SHP77 (cell line): ENCODE data around the gene DLEC1.
"Not testable (repeated sequence)": the region's sequence is repeated elsewhere in the genome, so short reads cannot be mapped to it uniquely, and the experiment has no call there.

Source experiments
- DNase-seq, 2 experiments: peaks; one replicate each; lab custom pipeline; 2025; lab: John Stamatoyannopoulos, UW

The DLEC1 gene

DNA sequence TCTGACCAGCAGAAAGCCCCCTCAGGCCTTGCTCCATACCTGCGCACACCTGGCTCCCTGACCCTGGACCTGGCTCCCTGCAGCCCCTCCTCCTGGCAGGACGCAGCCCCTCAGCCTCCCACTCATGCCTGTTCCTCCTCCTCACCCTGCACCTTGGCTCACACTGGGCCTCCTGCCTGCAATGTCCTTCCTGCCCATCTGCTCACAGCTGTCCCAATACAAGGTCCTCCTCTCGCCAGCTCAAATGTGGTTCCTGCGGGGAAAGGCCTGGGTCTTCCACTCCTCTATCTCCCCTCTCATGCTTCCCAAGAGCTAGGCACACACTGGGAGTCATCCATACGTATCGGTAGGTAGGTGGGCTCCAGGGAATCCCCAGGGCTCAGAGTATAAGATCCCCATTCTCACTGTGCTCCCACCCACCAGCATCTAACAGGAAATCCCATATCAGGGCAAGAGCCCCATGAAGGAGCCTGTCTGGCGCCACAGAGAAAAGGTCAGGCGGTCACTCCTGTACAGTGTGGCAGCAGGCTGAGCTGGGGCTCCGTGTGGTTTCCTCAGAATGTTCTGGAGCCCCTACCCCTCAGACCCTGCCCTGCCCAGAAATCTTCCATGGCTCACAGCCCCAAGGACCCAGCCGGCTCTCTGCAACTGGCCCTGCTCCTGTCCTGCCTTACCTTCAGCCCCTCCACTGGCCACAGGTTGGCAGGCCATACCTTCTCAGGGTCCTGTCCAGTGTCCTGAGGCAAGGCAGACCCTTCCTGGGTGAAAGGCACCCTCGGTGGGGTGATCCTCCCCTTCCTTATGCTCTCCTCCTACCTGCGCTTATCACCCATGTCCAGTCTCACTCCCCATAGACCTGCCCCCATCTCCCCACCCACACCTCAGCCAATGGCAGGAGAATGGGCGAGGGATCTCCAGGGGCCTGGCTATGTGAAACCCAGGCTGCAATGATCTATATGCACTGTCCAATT lies 20.4 kb upstream of the DLEC1 start:
- DNase-seq, result no peak

- no peak for DNase-seq
Measured at GRCh38 chr3:38019658-38020341, 19.2 kb upstream of the DLEC1 start.

DNA sequence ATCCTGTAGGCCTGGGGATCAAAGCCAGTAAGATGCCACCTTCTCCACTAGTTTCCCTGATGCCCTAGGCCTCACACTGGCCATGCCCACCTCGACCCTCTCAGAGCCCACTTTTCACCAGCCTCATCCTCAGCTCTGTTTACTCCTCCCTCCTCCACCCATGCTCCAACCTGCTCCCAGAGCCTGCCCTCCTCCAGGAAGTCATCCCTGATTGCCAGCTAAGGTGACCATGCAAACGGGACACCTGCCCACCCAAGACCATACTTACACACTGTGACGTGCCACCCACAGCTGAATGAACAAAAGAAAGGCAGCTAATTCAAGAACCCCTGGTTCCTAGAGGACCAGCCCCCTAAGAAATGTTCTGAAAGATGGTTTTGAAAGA lies 18.7 kb upstream of the DLEC1 start:
- no peak for DNase-seq

GRCh38 chr3:38021196-38021595 lies 17.8 kb upstream of the DLEC1 start:
- DNase-seq, result no peak

DNA sequence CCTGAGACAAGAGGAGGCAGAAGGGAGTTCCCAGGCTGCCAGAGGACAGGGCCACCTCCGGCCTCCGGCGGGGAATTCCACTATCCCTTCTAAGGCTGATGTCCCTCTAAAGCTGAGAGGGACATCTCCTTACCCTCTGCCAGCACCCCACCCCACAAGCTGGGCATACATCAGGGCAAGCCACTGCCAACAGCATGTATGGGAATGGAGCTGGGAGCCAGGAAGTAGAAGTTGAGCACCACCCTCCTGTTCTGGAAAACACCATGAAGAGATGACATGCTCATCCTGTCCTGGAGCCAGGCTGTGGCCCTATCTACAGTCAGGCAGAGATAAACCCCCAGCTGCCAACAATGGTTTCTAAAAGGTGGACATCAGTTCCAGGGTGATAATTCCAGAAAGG lies 16.7 kb upstream of the DLEC1 start:
- no peak for DNase-seq

DNA sequence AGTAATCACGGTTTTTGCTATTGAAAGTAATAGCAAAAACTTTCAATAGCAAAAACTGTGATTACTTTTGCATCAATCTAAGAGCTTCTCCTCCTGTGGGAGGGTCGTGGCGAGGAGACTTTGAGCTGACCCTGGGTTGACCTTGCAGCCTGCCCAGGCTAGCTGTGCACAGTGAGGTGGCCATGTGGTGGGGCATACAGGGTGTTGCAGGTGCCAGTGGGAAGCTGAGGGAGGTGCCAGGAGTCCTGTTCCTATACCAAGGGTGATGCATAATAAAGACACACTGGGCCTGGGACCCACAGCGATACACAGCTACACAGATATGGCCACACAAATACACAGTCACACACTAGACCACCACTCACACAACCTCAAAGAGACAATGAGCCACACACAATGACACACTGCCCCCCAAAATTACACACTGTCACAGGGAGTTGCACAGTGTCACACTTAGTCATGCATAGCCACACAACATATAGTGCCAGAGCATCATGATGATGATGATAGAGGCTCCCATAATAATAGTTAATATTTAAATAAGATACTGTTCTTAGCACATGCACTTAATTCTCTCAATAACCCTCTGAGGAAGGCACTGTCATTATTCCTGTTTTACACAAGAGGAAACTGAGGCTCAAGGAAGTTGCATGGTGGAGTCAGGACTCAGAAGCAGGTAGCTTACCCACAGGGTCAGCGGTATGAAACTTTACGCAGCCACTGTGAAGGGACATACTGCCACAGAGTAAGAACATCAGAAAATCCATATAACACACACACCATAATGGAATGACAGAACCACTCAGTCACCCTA lies 15.9 kb upstream of the DLEC1 start:
- DNase-seq, result no peak

GRCh38 chr3:38026856-38027255 lies 12.2 kb upstream of the DLEC1 start:
- no peak for DNase-seq

- no peak for DNase-seq
Measured at GRCh38 chr3:38027466-38028465, 11.2 kb upstream of the DLEC1 start.

GRCh38 chr3:38028621-38029361 lies 10.2 kb upstream of the DLEC1 start:
- DNase-seq, result no peak

DNA sequence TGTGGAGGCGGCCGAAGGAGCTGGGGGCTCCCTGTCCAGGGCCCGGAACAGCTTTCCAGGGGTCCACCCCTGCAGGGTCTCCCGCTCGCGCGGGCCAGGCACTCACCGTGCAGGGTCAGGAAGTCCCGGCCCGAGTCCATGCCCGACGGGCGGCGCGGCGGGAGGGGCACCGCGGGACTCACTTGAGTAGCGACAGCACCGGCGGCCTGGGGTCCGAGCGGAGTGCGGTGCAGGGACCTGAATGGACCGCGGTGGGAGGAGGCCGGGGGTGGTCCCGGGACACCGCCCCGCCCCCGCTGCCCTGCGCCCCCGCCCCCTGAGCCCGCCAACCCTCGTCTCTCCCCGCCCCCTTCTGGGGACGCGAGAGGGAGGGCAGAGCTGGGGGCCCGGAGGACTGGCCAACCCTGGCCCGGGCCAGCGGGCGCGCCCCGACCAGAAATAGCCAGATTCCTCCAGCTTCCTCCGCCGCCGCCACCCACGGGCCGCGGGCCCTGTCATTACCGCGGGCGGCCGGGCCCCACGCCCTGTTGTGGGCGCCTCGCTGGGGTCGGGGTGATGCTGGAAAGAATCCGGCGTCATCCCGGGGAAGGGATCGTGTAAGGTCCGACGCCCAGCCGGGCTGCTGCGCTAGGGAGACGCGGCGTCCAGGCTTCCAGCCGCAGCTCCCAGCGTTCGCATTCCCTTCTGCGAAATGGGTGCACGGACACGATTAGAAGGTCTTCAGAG lies 9.4 kb upstream of the DLEC1 start, which contains the start of gene PLCD1:
PLCD1 (minus strand) TSS at position 243 of the 726 bp plus-strand sequence; CDS start at position 140, 103 bp downstream.
- no peak for DNase-seq

GRCh38 chr3:38030126-38031021 lies 8.6 kb upstream of the DLEC1 start:
- no peak for DNase-seq

DNA sequence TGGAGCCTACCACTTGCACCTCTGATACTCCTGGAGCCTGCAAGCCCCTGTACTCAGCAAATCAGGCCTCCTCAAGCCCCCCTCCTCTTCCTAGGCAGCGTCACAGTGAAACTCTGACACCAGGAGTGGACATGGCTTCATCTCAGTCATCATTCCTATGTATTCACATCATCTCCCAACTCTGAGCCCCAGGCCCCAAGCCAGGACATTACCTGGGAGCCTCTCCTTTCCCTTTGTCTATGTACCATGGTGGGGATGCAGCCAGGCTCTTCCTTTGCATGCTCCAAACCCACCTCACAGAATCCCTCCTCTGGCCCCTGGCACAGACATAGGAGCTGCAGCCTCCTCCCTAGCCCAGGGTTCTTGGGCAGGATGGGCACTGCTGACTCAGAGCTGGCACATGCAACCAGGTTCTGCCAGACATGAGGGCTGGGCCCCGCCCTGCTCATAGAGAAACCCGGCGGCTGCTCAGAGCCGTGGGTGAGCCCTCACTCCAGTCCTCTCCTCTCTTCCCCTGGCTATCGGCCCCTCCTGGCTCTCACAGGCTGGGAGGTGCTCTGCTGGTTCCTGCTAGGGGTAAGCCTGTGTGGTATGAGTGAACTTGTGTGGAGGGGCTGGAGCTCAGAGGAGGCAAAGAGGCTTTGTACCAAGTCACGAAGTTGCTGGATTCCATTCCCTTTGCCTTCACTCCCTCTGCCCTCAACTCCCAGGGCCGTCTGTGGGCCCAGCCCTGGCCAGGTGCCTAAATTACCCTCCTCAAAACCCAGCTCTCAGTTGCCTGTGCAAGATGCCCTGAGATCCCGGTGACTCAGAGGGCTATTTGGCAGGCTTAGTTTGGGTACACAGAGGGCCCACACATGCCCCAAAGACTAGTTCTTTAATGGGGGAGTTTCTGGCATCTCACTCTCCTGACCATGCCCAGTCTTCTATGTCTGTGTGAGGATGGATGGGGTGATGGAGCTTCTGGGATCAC lies 7.7 kb upstream of the DLEC1 start:
- no peak for DNase-seq

DNA sequence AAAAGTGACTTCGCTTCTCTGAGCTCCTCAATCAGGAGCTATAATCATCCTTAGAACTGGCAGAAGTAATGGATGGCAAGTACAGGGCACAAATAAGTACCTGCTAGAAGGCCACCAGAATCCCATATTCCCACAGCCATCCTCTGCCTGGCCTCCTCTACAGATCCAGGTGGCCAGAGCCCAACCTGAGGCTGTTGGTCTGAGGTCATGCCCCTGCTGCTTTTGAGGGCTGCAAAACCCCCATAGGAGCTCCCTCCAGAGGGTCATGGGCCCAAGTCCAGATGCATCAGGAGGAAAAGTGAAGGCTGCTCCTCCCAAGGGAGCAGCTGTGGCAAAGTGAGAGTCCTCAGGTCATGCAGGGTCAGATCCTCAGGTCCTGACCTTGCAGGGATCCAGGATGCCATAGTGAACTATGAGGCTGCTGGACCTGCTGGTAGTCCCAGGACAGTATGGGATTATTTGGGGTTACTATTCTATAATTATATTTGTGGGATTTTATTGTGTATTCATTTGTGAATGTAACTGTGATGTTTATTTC lies 6.6 kb upstream of the DLEC1 start:
- DNase-seq, result no peak

GRCh38 chr3:38033586-38033985 lies 5.4 kb upstream of the DLEC1 start:
- DNase-seq, result not testable (repeated sequence)

DNA sequence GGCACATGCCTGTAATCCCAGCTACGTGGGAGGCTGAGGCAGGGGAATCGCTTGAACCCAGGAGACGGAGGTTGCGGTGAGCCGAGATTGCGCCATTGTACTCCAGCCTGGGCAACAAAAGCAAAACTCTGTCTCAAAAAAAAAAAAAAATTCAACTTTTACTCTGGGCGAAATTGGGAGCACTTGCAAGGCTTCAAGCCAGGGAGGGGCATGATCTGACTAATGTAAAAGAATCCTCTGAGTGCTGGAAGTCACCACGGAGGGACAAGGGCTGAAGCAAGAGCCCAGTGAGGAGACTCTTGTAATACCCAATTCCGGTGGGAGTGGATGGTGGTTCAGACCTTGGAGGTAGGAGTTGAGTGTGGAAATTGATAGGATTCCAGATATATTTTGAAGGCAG lies 4.7 kb upstream of the DLEC1 start:
- not testable (repeated sequence) for DNase-seq

DNA sequence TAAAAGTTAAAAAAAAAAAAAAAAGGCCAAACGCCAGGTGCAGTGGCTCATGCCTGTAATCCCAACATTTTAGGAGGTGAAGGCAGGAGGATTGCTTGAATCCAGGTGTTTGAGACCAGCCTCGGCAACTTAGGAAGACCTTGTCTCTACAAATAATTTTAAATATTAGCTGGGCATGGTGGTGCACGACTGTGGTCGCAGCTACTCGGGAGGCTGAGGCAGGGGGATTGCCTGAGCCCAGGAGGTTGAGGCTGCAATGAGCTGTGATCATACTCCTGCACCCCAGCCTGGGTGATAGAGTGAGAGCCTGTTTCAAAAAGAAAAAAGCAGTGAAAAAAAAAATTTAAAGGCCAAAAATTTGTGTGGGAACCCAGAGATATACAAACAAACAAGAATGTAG lies 2.7 kb upstream of the DLEC1 start:
- no peak for DNase-seq

DNA sequence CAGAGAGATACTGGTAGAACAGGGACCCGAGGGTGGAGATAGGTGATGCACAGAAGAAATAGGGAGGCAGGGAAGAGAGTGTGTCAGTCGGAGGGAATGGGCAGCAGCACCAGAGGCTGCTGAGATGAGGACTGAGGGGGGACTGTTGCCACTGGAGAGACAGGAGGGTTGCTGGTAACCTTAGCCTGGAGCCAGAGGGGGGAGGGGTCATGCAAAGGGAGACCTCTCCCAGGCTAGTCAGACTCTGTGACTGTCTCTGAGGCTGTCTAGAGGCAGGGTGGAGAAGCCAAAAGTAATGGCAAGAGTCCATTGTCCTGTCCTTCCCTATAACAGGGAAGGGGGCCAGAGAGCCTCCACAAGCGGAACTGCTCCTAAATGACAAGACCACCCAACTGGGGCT lies 2.1 kb upstream of the DLEC1 start:
- DNase-seq, result no peak
